ENCODE results near the gene UGT1A10.
"Not testable (repeated sequence)": the region's sequence is repeated elsewhere in the genome, so short reads cannot be mapped to it uniquely, and the experiment has no call there.

UGT1A10 gene

DNA sequence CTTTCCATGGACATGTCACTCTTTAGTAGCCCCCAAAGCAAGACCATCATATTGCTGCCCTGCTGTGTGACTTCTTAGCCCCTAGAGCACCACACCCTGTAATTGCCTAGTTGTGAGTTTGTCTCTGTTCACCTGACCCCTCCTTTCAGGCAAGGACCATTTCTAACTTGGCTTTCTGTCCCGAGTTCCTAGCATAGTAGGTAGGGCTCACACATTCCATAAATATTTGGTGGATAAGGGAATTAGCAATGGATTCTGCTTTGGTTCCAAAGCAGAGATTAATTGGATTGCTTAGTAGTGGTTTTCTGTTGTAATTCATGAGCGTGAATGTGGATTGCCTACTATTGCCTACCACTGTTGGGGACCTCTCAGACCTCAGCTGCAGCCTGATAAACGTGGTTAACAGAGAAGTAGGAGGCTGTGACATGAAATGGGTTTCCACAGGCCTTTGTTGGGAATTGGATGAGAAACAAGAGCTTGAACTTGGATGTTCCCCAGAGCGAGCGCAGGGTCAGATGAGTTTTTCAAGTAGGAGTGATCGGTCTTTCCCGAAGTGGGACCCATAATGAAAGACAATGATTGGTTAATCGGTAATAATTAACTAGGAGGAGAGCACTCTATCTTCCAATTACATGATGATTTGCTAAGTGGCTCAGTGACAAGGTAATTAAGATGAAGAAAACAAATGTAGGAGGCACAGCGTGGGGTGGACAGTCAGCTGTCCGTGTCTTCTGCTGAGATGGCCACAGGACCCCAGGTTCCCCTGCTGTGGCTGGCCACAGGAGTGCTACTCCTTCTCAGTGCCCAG lies 110.4 kb downstream of the UGT1A10 start:
- no peak for DNase-seq

DNA sequence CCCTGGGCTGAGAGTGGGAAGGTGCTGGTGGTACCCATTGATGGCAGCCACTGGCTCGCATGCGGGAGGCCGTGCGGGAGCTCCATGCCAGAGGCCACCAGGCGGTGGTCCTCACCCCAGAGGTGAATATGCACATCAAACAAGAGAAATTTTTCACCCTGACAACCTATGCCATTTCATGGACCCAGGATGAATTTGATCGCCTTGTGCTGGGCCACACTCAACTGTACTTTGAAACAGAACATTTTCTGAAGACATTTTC lies 111.0 kb downstream of the UGT1A10 start:
- no peak for DNase-seq

GRCh38 chr2:233750689-233751088 lies 114.4 kb downstream of the UGT1A10 start:
- DNase-seq, result not testable (repeated sequence)

DNA sequence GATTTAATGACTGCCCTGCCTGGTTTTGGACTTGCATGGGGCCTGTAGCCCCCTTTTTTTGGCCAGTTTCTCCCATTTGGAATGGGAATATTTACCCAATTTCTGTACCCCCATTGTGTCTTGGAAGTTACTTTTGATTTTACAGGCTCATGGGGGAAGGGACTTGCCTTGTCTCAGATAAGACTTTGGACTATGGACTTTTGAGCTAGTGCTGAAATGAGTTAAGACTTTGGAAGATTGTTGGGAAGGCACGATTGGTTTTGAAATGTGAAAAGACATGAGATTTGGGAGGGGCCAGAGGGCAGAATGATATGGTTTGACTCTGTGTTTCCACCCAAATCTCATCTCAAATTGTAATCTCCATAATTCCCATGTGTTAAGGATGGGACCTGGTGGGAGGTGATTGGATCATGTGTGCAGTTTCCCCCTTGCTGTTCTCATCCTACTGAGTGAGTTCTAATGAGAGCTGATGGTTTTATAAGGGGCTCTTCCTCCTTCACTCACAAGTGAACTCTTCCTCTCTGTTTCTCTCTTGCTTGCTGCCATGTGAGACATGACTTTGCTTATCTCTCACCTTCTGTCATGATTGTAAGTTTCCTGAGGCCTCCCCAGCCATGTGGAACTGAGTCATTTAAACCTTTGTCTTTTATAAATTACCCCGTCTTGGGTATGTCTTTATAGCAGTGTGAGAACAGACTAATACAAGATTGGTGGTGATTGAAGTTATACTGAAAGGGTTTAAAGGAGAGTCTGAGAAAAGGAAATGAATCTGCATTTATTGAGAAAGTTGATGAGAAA lies 115.2 kb downstream of the UGT1A10 start:
- DNase-seq, result not testable (repeated sequence)

DNA sequence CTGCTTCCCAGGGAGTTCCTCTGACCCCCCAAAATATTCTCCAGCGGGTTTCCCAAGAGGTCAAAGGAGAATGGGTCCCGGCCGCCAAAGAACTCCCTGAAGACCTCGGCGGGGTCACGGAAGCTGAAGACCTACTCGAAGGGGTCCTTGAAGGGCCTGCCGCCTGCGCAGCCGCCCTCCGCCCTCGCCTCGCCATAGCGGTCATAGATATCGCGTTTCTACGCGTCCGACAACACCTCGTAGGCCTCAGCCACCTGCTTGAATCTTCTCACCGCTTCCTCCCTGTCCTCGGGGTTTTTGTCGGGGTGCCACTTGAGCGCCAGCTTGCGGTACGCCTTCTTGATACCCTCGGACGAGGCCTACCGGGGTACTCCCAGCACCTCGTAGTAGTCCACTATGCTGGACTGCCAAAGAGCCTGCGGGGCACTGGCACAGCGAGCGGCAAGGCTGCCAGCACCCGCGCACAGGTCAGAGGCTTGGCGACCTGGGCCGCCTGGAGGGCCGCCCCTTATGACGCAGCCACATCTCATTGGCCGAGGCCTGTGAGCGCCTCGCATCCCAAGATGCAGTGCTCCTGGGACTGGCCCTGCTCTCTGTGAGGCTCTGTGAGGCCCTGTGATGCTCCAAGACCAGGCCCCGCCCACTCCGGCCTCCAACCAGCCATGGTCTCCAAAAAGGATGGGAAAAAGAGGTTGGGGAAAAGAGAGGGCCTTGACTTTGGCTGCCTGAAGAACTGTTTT lies 118.8 kb downstream of the UGT1A10 start:
- DNase-seq, result no peak

DNA sequence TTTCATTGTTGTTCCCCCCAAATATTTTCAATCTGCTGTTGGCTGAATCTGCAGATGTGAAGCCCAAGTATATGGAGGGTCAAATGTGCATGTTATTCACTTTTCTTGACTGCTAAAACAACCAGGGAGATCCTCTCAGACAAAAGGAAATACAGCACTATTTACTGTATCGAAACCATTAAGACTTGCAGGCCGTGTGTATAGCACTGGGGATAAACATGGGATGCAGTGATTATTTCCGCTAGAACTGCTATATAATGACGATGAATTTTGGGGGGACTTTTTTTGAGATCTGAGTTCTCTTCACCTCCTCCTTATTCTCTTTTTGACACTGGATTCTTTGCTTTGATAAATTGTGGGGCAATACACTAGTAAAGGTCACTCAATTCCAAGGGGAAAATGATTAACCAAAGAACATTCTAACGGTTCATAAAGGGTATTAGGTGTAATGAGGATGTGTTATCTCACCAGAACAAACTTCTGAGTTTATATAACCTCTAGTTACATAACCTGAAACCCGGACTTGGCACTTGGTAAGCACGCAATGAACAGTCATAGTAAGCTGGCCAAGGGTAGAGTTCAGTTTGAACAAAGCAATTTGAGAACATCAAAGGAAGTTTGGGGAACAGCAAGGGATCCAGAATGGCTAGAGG lies 120.3 kb downstream of the UGT1A10 start:
- no peak for DNase-seq

DNA sequence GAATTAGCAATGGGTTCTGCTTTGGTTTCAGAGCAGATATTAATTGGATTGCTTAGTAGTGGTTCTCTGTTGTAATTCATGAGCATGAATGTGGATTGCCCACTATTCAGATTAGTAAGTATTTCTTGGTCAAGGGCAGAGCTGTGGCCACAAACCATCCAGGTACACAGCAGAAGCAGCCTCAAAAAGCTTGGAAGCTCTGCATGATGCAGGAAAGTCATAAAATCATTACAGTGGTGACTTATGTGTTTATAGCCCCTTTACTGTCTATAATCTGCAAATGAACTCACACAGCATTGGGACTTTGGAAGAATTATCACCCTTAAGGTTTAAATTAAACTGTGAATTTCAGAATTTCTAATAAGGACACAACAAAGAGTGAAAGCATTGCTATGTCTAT lies 121.9 kb downstream of the UGT1A10 start:
- DNase-seq, result no peak

GRCh38 chr2:233758849-233759248 lies 122.6 kb downstream of the UGT1A10 start:
- DNase-seq, result no peak

- no peak for DNase-seq
These were observed 123.8 kb downstream of the UGT1A10 start, which contains the start of gene UGT1A1 for GRCh38 chr2:233760043-233760442. TSS of gene UGT1A1 (plus strand) at chr2:233760270. CDS start at chr2:233760288, 18 bp downstream.

DNA sequence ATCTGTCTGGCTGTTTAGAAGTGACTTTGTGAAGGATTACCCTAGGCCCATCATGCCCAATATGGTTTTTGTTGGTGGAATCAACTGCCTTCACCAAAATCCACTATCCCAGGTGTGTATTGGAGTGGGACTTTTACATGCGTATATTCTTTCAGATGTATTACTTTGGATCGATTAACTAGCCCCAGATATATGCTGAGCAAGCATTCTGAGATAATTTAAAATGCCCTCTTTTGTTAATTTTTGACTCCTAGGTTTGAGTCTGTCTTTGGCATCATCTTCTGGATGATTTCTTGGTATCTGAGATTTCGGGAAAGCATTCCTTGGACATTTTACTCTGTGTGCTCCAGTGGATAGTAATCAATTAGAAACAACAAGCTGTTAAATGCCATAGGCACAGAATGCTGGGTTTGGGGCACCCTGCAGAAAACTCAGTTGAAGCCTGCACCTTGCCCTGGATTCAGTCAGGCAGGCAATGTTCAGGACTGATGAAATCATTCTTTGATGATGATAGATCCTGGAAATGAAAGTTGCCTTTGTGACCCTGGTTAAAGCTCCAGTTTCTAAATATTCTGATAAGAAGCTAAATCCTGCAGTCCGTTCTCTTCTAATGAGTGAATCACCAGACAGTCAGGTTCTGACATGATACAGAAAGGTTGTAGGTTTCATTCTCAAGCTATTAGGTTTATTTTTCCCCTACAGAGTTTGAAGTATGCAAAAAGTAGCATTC lies 125.0 kb downstream of the UGT1A10 start:
- no peak for DNase-seq

DNA sequence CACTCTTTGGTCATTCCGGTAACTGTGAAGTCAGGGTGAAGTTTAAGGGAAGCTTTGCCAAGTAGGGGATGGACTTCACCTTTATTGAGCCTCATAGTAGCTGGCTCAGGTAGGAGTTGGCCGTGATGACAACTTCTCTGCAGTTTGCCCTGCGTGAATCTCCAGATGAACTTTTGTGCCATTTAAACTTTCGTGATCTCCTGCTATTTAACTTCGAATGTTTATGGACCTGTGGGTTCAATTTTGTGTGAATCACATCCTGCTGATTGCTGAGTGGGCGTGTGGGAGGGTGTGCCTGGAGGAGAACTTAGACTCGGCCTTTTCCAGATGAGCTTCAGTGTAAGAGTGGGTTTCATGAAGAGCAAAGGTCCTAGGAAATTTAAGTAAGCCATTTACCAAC lies 128.0 kb downstream of the UGT1A10 start:
- no peak for DNase-seq

- DNase-seq, result no peak
These were observed 128.5 kb downstream of the UGT1A10 start for GRCh38 chr2:233764761-233765160.

DNA sequence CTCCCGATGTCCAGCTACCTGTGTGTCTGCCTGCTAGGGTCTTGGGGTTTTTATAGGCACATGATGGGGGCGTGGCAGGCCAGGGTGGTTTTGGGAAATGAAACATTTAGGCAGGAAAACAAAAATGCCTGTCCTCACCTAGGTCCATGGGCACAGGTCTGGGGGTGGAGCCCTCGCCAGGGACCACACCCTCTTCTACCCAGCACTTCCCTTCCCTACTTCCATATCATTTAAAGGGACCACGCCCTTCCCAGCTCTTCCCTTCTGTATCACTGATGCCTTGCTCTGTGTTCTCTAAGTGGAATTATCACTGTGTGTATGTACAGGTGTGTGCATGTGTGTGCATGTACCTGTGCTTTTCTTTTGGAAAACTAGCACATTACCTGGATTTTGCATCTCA lies 130.2 kb downstream of the UGT1A10 start:
- no peak for DNase-seq

DNA sequence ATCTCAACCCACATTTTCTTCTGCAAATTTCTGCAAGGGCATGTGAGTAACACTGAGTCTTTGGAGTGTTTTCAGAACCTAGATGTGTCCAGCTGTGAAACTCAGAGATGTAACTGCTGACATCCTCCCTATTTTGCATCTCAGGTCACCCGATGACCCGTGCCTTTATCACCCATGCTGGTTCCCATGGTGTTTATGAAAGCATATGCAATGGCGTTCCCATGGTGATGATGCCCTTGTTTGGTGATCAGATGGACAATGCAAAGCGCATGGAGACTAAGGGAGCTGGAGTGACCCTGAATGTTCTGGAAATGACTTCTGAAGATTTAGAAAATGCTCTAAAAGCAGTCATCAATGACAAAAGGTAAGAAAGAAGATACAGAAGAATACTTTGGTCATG lies 131.8 kb downstream of the UGT1A10 start:
- no peak for DNase-seq

GRCh38 chr2:233769260-233769659 lies 133.0 kb downstream of the UGT1A10 start:
- DNase-seq, result no peak

DNA sequence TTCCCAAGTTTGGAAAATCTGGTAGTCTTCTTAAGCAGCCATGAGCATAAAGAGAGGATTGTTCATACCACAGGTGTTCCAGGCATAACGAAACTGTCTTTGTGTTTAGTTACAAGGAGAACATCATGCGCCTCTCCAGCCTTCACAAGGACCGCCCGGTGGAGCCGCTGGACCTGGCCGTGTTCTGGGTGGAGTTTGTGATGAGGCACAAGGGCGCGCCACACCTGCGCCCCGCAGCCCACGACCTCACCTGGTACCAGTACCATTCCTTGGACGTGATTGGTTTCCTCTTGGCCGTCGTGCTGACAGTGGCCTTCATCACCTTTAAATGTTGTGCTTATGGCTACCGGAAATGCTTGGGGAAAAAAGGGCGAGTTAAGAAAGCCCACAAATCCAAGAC lies 135.9 kb downstream of the UGT1A10 start:
- no peak for DNase-seq

DNA sequence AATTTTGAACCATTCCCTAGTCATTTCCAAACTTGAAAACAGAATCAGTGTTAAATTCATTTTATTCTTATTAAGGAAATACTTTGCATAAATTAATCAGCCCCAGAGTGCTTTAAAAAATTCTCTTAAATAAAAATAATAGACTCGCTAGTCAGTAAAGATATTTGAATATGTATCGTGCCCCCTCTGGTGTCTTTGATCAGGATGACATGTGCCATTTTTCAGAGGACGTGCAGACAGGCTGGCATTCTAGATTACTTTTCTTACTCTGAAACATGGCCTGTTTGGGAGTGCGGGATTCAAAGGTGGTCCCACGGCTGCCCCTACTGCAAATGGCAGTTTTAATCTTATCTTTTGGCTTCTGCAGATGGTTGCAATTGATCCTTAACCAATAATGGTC lies 136.3 kb downstream of the UGT1A10 start:
- no peak for DNase-seq

DNA sequence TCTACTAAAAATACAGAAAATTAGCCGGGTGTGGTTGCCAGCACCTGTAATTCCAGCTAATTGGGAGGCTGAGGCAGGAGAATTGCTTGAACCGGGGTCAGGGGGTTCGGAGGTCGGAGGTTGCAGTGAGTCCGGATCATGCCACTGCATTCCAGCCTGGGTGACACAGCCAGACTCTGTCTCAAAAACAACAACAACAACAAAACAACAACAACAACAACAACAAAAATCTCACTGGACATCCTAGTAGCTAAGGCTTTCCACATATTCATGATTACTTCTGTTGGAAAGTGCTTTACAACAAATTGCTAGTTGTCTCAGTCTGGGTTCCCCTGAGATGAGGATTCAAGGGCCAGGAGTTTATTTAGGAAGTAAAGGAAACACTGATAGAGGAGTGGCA lies 137.6 kb downstream of the UGT1A10 start:
- no peak for DNase-seq

DNA sequence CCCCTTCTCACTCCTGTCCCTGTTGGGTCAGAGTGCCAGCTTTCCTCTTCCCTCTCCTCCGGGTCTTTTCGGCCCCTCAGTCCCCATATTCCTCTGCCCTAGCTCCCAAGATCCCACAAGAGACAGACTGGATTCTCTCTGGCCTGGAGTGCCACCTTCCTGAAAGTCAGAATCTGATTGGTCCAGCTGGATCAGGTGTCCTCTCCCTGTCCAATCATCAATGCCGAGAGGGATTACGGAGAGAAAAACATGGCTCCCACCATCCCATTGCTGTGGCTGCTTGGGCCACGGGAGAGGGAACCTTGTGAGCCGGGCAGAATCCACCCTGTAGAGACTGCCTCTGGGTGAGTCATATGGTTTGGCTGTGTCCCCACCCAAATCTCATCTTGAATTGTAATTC lies 139.2 kb downstream of the UGT1A10 start:
- no peak for DNase-seq

DNA sequence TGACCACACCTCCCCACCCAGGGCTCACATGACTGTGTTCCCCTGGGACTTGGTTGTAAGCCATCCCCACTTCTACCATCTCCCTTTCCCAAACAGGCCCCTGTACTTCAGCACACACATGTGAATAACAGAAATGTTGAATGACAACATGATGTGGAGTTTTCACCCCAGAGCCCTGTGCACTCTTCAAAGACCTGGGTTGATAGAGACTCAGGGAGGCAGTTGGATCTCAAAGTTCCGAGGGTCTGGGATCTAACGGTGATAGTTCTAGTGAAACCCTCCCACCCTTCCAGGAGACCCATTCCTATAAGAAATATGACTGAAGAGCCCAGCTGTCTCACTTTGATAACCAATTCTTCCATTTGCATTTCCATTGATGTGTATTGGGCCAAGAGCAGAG lies 141.8 kb downstream of the UGT1A10 start, which contains the start of gene MROH2A:
Gene MROH2A, plus strand, starts transcription at position 301 of the 400 bp plus-strand sequence. CDS start 1,029 bp downstream, outside the sequence.
- DNase-seq, result no peak

- DNase-seq, result no peak
These were observed 143.5 kb downstream of the UGT1A10 start for GRCh38 chr2:233779722-233780121.

DNA sequence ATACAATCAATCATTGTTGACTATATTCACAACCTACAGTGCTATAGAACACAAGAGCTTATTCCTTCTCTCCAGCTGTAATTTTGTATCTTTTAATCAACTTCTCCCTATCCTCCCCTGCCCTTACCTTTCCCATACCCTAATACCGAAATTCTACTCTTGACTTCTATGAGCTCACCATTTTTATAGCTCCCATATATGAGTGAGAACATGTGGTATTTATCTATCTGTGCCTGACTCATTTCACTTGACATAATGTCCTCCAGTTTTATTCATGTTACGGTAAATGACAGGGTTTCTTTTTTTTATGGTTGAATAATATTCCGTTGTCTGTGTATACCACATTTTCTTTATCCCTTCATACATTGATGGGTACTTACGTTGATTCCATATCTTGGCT lies 144.5 kb downstream of the UGT1A10 start:
- DNase-seq, result no peak
